Measurements from ENCODE around the gene TMEM238L.

Gene TMEM238L

GRCh38 chr17:10824874-10825273, 21.0 kb upstream of the TMEM238L start:
- Histone ChIP-seq H3K18ac (ENCODE audit: low read length) (no peak overlapping the region), H3K27me3 (ENCODE audit: insufficient read depth, low read length) (no peaks in the 10 kb centered on the region), H2AK5ac (ENCODE audit: low read length) (no peak overlapping the region), H3K4ac (ENCODE audit: low read depth, low read length) (no peak overlapping the region), H3K36me3 (ENCODE audit: control insufficient read depth in 1 of 2, insufficient read depth in 2 of 2, low read length in 2 of 2) (no peaks in the 10 kb centered on the region), H3K4me2 (ENCODE audit: low read length) (no peak overlapping the region), H3K27ac (ENCODE audit: low read depth, low read length) (no peak overlapping the region), H4K12ac (ENCODE audit: low read depth, low read length) (no peak overlapping the region), H2AFZ (ENCODE audit: insufficient read depth, low read length, poor library complexity) (no peak overlapping the region), H2BK12ac (ENCODE audit: low read length) (no peak overlapping the region), H2BK120ac (ENCODE audit: insufficient read depth, low read length, poor library complexity) (no peak overlapping the region), H3K9me3 (ENCODE audit: insufficient read depth, low read depth, low read length) (peaks cover 1% of the 10 kb centered on the region), H4K8ac (ENCODE audit: low read depth, low read length) (no peak overlapping the region), H3K4me1 (ENCODE audit: control insufficient read depth in 1 of 2, insufficient read depth in 2 of 2, low read length in 2 of 2) (no peaks in the 10 kb centered on the region), H3K23ac (ENCODE audit: low read length) (no peak overlapping the region), H3K79me1 (ENCODE audit: low read length) (no peaks in the 10 kb centered on the region), H3K14ac (ENCODE audit: low read length) (no peak overlapping the region), H2BK5ac (ENCODE audit: low read depth, low read length, poor library complexity) (no peak overlapping the region), H3K4me3 (ENCODE audit: low read depth, low read length) (no peak overlapping the region), H4K91ac (ENCODE audit: low read depth, low read length) (no peak overlapping the region), H3K9ac (ENCODE audit: low read length) (no peak overlapping the region), H3K79me2 (ENCODE audit: control insufficient read depth, insufficient read depth, low read length, poor library complexity) (no peaks in the 10 kb centered on the region)
- DNase-seq = no peak
- no CpG with 5 or more reads among the region's 7 CpGs for WGBS (ENCODE audit: extremely low coverage, insufficient coverage, insufficient read length)

- Histone ChIP-seq H3K27ac (ENCODE audit: low read depth, low read length) (no peak overlapping the region), H2BK5ac (ENCODE audit: low read depth, low read length, poor library complexity) (no peak overlapping the region), H4K12ac (ENCODE audit: low read depth, low read length) (no peak overlapping the region), H3K9me3 (ENCODE audit: insufficient read depth, low read depth, low read length) (peaks cover 1% of the 10 kb centered on the region), H2BK120ac (ENCODE audit: insufficient read depth, low read length, poor library complexity) (no peak overlapping the region), H2AK5ac (ENCODE audit: low read length) (no peak overlapping the region), H4K91ac (ENCODE audit: low read depth, low read length) (no peak overlapping the region), H3K14ac (ENCODE audit: low read length) (no peak overlapping the region), H2BK12ac (ENCODE audit: low read length) (no peak overlapping the region), H3K9ac (ENCODE audit: low read length) (no peak overlapping the region), H3K23ac (ENCODE audit: low read length) (no peak overlapping the region), H2AFZ (ENCODE audit: insufficient read depth, low read length, poor library complexity) (no peak overlapping the region), H3K36me3 (ENCODE audit: control insufficient read depth in 1 of 2, insufficient read depth in 2 of 2, low read length in 2 of 2) (no peaks in the 10 kb centered on the region), H3K4me2 (ENCODE audit: low read length) (no peak overlapping the region), H4K8ac (ENCODE audit: low read depth, low read length) (no peak overlapping the region), H3K18ac (ENCODE audit: low read length) (no peak overlapping the region), H3K79me2 (ENCODE audit: control insufficient read depth, insufficient read depth, low read length, poor library complexity) (no peaks in the 10 kb centered on the region), H3K4me1 (ENCODE audit: control insufficient read depth in 1 of 2, insufficient read depth in 2 of 2, low read length in 2 of 2) (no peaks in the 10 kb centered on the region), H3K4ac (ENCODE audit: low read depth, low read length) (no peak overlapping the region), H3K4me3 (ENCODE audit: low read depth, low read length) (no peak overlapping the region), H3K27me3 (ENCODE audit: insufficient read depth, low read length) (no peaks in the 10 kb centered on the region), H3K79me1 (ENCODE audit: low read length) (no peaks in the 10 kb centered on the region)
- DNase-seq = no peak
These were observed 17.9 kb upstream of the TMEM238L start for GRCh38 chr17:10821770-10822169.

GRCh38 chr17:10821054-10821453, 17.2 kb upstream of the TMEM238L start:
- H3K14ac ChIP-seq (ENCODE audit: low read length) = no peak overlapping the region
- no peak overlapping the region for H4K8ac ChIP-seq (ENCODE audit: low read depth, low read length)
- no peak overlapping the region for H4K91ac ChIP-seq (ENCODE audit: low read depth, low read length)
- WGBS (ENCODE audit: extremely low coverage, insufficient coverage, insufficient read length) = no CpG with 5 or more reads among the region's 4 CpGs
- no peaks in the 10 kb centered on the region for H3K4me1 ChIP-seq (ENCODE audit: control insufficient read depth in 1 of 2, insufficient read depth in 2 of 2, low read length in 2 of 2)
- no peaks in the 10 kb centered on the region for H3K79me1 ChIP-seq (ENCODE audit: low read length)
- H3K27ac ChIP-seq (ENCODE audit: low read depth, low read length) = no peak overlapping the region
- H3K79me2 ChIP-seq (ENCODE audit: control insufficient read depth, insufficient read depth, low read length, poor library complexity) = no peaks in the 10 kb centered on the region
- no peak overlapping the region for H2BK120ac ChIP-seq (ENCODE audit: insufficient read depth, low read length, poor library complexity)
- peaks cover 1% of the 10 kb centered on the region for H3K9me3 ChIP-seq (ENCODE audit: insufficient read depth, low read depth, low read length)
- no peaks in the 10 kb centered on the region for H3K36me3 ChIP-seq (ENCODE audit: control insufficient read depth in 1 of 2, insufficient read depth in 2 of 2, low read length in 2 of 2)
- no peak overlapping the region for H3K4me2 ChIP-seq (ENCODE audit: low read length)
- no peak overlapping the region for H3K23ac ChIP-seq (ENCODE audit: low read length)
- H3K9ac ChIP-seq (ENCODE audit: low read length) = no peak overlapping the region
- H3K4ac ChIP-seq (ENCODE audit: low read depth, low read length) = no peak overlapping the region
- no peak overlapping the region for H4K12ac ChIP-seq (ENCODE audit: low read depth, low read length)
- no peak overlapping the region for H3K18ac ChIP-seq (ENCODE audit: low read length)
- no peak overlapping the region for H2BK12ac ChIP-seq (ENCODE audit: low read length)
- H2AK5ac ChIP-seq (ENCODE audit: low read length) = no peak overlapping the region
- H2AFZ ChIP-seq (ENCODE audit: insufficient read depth, low read length, poor library complexity) = no peak overlapping the region
- no peak overlapping the region for H3K4me3 ChIP-seq (ENCODE audit: low read depth, low read length)
- no peak for DNase-seq
- no peak overlapping the region for H2BK5ac ChIP-seq (ENCODE audit: low read depth, low read length, poor library complexity)
- no peaks in the 10 kb centered on the region for H3K27me3 ChIP-seq (ENCODE audit: insufficient read depth, low read length)

- no peaks in the 10 kb centered on the region for H3K4me1 ChIP-seq (ENCODE audit: control insufficient read depth in 1 of 2, insufficient read depth in 2 of 2, low read length in 2 of 2)
- H3K79me1 ChIP-seq (ENCODE audit: low read length) = no peaks in the 10 kb centered on the region
- H3K27ac ChIP-seq (ENCODE audit: low read depth, low read length) = no peak overlapping the region
- peak in 1 of 2 donors; percentile 15 for DNase-seq
- H3K23ac ChIP-seq (ENCODE audit: low read length) = no peak overlapping the region
- H3K18ac ChIP-seq (ENCODE audit: low read length) = no peak overlapping the region
- H3K4me3 ChIP-seq (ENCODE audit: low read depth, low read length) = no peak overlapping the region
- no peak overlapping the region for H4K8ac ChIP-seq (ENCODE audit: low read depth, low read length)
- H2AK5ac ChIP-seq (ENCODE audit: low read length) = no peak overlapping the region
- H3K27me3 ChIP-seq (ENCODE audit: insufficient read depth, low read length) = no peaks in the 10 kb centered on the region
- no peaks in the 10 kb centered on the region for H3K36me3 ChIP-seq (ENCODE audit: control insufficient read depth in 1 of 2, insufficient read depth in 2 of 2, low read length in 2 of 2)
- H3K4ac ChIP-seq (ENCODE audit: low read depth, low read length) = no peak overlapping the region
- no peak overlapping the region for H3K14ac ChIP-seq (ENCODE audit: low read length)
- no peaks in the 10 kb centered on the region for H3K9me3 ChIP-seq (ENCODE audit: insufficient read depth, low read depth, low read length)
- no peak overlapping the region for H2BK5ac ChIP-seq (ENCODE audit: low read depth, low read length, poor library complexity)
- H2BK120ac ChIP-seq (ENCODE audit: insufficient read depth, low read length, poor library complexity) = no peak overlapping the region
- H3K4me2 ChIP-seq (ENCODE audit: low read length) = no peak overlapping the region
- no peak overlapping the region for H2BK12ac ChIP-seq (ENCODE audit: low read length)
- no peak overlapping the region for H2AFZ ChIP-seq (ENCODE audit: insufficient read depth, low read length, poor library complexity)
- no peak overlapping the region for H4K91ac ChIP-seq (ENCODE audit: low read depth, low read length)
- no CpG with 5 or more reads among the region's 5 CpGs for WGBS (ENCODE audit: extremely low coverage, insufficient coverage, insufficient read length)
- H3K79me2 ChIP-seq (ENCODE audit: control insufficient read depth, insufficient read depth, low read length, poor library complexity) = no peaks in the 10 kb centered on the region
- no peak overlapping the region for H4K12ac ChIP-seq (ENCODE audit: low read depth, low read length)
- no peak overlapping the region for H3K9ac ChIP-seq (ENCODE audit: low read length)
These were observed 11.4 kb upstream of the TMEM238L start for GRCh38 chr17:10815319-10815718.

Data from trophoblast cell (in vitro differentiated cells and primary cell).